Transverse colon (tissue), 4 donors: ENCODE measurements around the gene SNX30. TPM values are rescaled to one million over a fixed set of nuclear protein-coding genes. Genes with fewer than 3 reads are reported as not detected.
A peak's percentile ranks its signal among the peaks of the same experiment; 100 is the strongest.

Experiments
- DNase-seq: peaks from one replicate; pipeline ENCODE4 v3.0.0-alpha.2; 2019
- H3K27ac ChIP-seq, 4 donors: fragments of 200-600 bp; sonication (generic); 2 replicates each; pipeline ENCODE4 v1.5.1; 2016 to 2018; ENCODE audit warnings: inconsistent platforms in 4 of 4
- H3K27me3 ChIP-seq: fragments of 200-600 bp; sonication (generic); 2 replicates; pipeline ENCODE4 v1.5.1; 2017; ENCODE audit warnings: inconsistent platforms
- H3K36me3 ChIP-seq, 4 donors: fragments of 200-600 bp; sonication (generic); 2 replicates each; pipeline ENCODE4 v1.5.1; 2017 to 2019; ENCODE audit warnings: inconsistent platforms in 4 of 4
- H3K4me1 ChIP-seq, 4 donors: fragments of 200-600 bp; sonication (generic); 2 replicates each; pipeline ENCODE4 v1.5.1; 2017 to 2020; ENCODE audit warnings: inconsistent platforms in 4 of 4
- H3K4me3 ChIP-seq, 4 donors: fragments of 200-600 bp; sonication (generic); 1 replicate in 1 of 4; 2 replicates in 3 of 4; pipeline versions ENCODE4 v1.5.1 to v1.6.1; 2017 to 2019; ENCODE audit warnings: inconsistent platforms in 4 of 4
- H3K9me3 ChIP-seq, 2 donors: fragments of 200-600 bp; sonication (generic); 2 replicates each; pipeline ENCODE4 v1.5.1; 2017 to 2019; ENCODE audit warnings: inconsistent platforms in 2 of 2
- EP300 ChIP-seq: sonication (generic); formaldehyde crosslinking; IDR thresholded peaks from one replicate; pipeline ENCODE4 v1.6.1; 2017; ENCODE audit warnings: antibody characterized with exemption, low read depth
- POLR2A ChIP-seq: fragments of 450-650 bp; IDR thresholded peaks from one replicate; pipeline ENCODE4 v1.6.1; 2016; ENCODE audit warnings: antibody characterized with exemption, mild to moderate bottlenecking, moderate library complexity
- POLR2AphosphoS5 ChIP-seq, 3 donors: sonication (generic); formaldehyde crosslinking; IDR thresholded peaks; one replicate each; pipeline ENCODE4 v1.6.1; 2016; ENCODE audit warnings: antibody characterized with exemption in 3 of 3
- WGBS, 2 donors: methylation state at CpG; one replicate each; pipeline ENCODE4 v1.1.5; 2018; ENCODE audit warnings: low coverage in 1 of 2; 5-methylcytosine and 5-hydroxymethylcytosine counted together
- in situ Hi-C, 4 donors: fragments of 200-750 bp; cut with MboI; loops; one replicate each; pipeline versions ENCODE4 v1.15.0 to v1.15.1; 2017; ENCODE audit warnings: low sequenced_read_pairs in 3 of 4, low pct_ligation_motif_present in 1 of 4, low pct_unique_long_range_greater_than_20kb in 1 of 4
- intact Hi-C: fragments of 100-400 bp; cut with DNase I; formaldehyde crosslinking; loops from one replicate; pipeline ENCODE4 v1.15.1; 2023; ENCODE audit warnings: low total_unique reads
- total RNA-seq, 4 donors: library from RNA; depleted of rRNA; stranded (reverse); fragments of >200 nt; gene quantifications; one replicate each; pipeline ENCODE4 v1.1.0, GENCODE V29; 2016
- TF ChIP-seq, protein P1 (sequence below), 5 experiments: fragments of 200-600 bp in 3 of 5; fragments of 450-650 bp in 2 of 5; sonication (generic) in 3 of 5; IDR thresholded peaks; 1 replicate in 2 of 5; 2 replicates in 3 of 5; pipeline ENCODE4 v1.5.1; 2016 to 2017; ENCODE audit warnings: antibody characterized with exemption in 5 of 5, inconsistent platforms in 3 of 5, mild to moderate bottlenecking in 2 of 5, moderate library complexity in 1 of 5

Gene SNX30
- total RNA-seq, 4 donors from 2014 or later, result 15.7 to 46.4 (median 45.7) TPM

DNA sequence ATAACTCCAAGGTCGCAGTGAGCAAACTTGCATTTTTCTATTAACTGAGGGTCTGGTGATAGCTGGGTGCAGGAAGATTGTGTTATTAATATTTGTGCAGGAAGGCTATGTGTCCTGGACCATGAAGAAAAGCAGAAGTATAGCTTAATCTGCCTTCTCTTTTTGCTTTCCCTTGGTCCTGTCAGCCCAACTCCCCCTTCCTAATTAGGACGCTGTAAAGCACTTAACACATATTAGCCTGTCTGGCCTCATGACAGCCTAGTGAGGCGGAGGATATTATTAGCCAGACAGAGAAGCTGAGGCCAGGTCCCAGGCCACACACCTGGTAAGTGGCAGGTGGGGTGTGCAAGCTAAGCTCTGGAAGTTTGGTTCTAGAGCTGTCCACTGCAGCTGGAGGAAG lies 110.6 kb downstream of the SNX30 start:
- 86 to 90% methylated on average over 2 to 3 of the region's 3 CpGs for WGBS, 2 donors
- in situ Hi-C loops (no loop called here), intact Hi-C loops (no loop called here)
- Histone ChIP-seq H3K27ac (peak overlapping the region in 3 of 4 donors; percentile 5 to 48 (median 33)), H3K4me1 (peaks cover 0 to 8% (median 0%) of the 10 kb centered on the region in 4 donors), H3K27me3 (no peaks in the 10 kb centered on the region), H3K9me3 (no peaks in the 10 kb centered on the region), H3K4me3 (no peak overlapping the region), H3K36me3 (no peaks in the 10 kb centered on the region)
- TF ChIP-seq POLR2A, result no peak
- TF ChIP-seq, protein P1, sequence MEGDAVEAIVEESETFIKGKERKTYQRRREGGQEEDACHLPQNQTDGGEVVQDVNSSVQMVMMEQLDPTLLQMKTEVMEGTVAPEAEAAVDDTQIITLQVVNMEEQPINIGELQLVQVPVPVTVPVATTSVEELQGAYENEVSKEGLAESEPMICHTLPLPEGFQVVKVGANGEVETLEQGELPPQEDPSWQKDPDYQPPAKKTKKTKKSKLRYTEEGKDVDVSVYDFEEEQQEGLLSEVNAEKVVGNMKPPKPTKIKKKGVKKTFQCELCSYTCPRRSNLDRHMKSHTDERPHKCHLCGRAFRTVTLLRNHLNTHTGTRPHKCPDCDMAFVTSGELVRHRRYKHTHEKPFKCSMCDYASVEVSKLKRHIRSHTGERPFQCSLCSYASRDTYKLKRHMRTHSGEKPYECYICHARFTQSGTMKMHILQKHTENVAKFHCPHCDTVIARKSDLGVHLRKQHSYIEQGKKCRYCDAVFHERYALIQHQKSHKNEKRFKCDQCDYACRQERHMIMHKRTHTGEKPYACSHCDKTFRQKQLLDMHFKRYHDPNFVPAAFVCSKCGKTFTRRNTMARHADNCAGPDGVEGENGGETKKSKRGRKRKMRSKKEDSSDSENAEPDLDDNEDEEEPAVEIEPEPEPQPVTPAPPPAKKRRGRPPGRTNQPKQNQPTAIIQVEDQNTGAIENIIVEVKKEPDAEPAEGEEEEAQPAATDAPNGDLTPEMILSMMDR (IDR thresholded peaks at IDR 0.05), result no peak
- TF ChIP-seq POLR2AphosphoS5 (IDR thresholded peaks at IDR 0.05), result no peak
- TF ChIP-seq EP300, result no peak
- no peak for DNase-seq

- Histone ChIP-seq H3K4me1 (peaks cover 0 to 8% (median 0%) of the 10 kb centered on the region in 4 donors), H3K27me3 (no peaks in the 10 kb centered on the region), H3K4me3 (no peak overlapping the region), H3K36me3 (no peaks in the 10 kb centered on the region), H3K9me3 (no peaks in the 10 kb centered on the region), H3K27ac (peak overlapping the region; percentile 17 to 48 (median 30))
- in situ Hi-C loops (no loop called here), intact Hi-C loops (no loop called here)
- TF ChIP-seq POLR2AphosphoS5 (IDR thresholded peaks at IDR 0.05), result no peak
- TF ChIP-seq EP300, result no peak
- TF ChIP-seq POLR2A, result no peak
- TF ChIP-seq, protein P1 (IDR thresholded peaks at IDR 0.05), result no peak
- 74 to 79% methylated on average over 4 to 19 of the region's 19 CpGs for WGBS, 2 donors
- DNase-seq, result peak; percentile 20
Observed at GRCh38 chr9:112861638-112862555, 111.3 kb downstream of the SNX30 start.

- Histone ChIP-seq H3K27ac (peak overlapping the region; percentile 11 to 48 (median 36)), H3K9me3 (no peaks in the 10 kb centered on the region), H3K27me3 (no peaks in the 10 kb centered on the region), H3K4me3 (no peak overlapping the region), H3K4me1 (peaks cover 0 to 10% (median 0%) of the 10 kb centered on the region in 4 donors), H3K36me3 (no peaks in the 10 kb centered on the region)
- no peak for DNase-seq
- intact Hi-C loops, result no loop called here
- no peak for TF ChIP-seq POLR2A
- TF ChIP-seq, protein P1 (IDR thresholded peaks at IDR 0.05), result no peak
- TF ChIP-seq EP300, result no peak
- TF ChIP-seq POLR2AphosphoS5 (IDR thresholded peaks at IDR 0.05), result no peak
- 15% methylated on average over 4 of the region's 4 CpGs; no CpG with 5 or more reads in 1 of the 2 donors for WGBS, 2 donors
- in situ Hi-C loops, result no loop called here
Observed at GRCh38 chr9:112863214-112863613, 112.7 kb downstream of the SNX30 start.

GRCh38 chr9:112863746-112864145 lies 113.2 kb downstream of the SNX30 start:
- Histone ChIP-seq H3K4me1 (peaks cover 0 to 10% (median 0%) of the 10 kb centered on the region in 4 donors), H3K36me3 (no peaks in the 10 kb centered on the region), H3K27ac (no peak overlapping the region), H3K9me3 (no peaks in the 10 kb centered on the region), H3K4me3 (no peak overlapping the region), H3K27me3 (no peaks in the 10 kb centered on the region)
- intact Hi-C loops, result no loop called here
- in situ Hi-C loops, result no loop called here
- no peak for TF ChIP-seq EP300
- no peak for TF ChIP-seq POLR2A
- no peak for TF ChIP-seq POLR2AphosphoS5 (IDR thresholded peaks at IDR 0.05)
- TF ChIP-seq, protein P1 (IDR thresholded peaks at IDR 0.05), result no peak
- WGBS, 2 donors, result 58% methylated on average over 2 of the region's 2 CpGs; no CpG with 5 or more reads in 1 of the 2 donors
- DNase-seq, result no peak
